GM19238 (cell line): Measurements from ENCODE around the gene MED16.
"Not testable (repeated sequence)": the region's sequence is repeated elsewhere in the genome, so short reads cannot be mapped to it uniquely, and the experiment has no call there.

Experiments
- DNase-seq: peaks from one replicate; pipeline ENCODE4 v3.0.0; 2011; ENCODE audit warnings: low spot score; ENCODE audit not compliant: insufficient read length

MED16 gene

DNA sequence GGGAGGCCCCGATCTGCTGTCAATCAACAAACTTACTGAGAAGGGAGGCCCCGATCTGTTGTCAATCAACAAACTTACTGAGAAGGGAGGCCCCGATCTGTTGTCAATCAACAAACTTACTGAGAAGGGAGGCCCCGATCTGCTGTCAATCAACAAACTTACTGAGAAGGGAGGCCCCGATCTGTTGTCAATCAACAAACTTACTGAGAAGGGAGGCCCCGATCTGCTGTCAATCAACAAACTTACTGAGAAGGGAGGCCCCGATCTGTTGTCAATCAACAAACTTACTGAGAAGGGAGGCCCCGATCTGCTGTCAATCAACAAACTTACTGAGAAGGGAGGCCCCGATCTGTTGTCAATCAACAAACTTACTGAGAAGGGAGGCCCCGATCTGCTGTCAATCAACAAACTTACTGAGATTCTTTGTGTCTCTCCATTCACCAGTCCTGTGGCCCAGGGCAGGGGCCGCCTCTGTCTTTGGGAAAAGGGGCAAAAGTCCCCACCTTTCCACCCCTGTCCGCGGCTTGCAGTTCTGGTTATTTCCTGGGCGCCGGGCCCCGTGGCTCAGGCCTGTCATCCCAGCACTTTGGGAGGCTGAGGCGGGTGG, 39.3 kb downstream of the MED16 start:
- not testable (repeated sequence) for DNase-seq

- DNase-seq, result no peak
These were observed 39.9 kb downstream of the MED16 start for GRCh38 chr19:853014-853585.

DNA sequence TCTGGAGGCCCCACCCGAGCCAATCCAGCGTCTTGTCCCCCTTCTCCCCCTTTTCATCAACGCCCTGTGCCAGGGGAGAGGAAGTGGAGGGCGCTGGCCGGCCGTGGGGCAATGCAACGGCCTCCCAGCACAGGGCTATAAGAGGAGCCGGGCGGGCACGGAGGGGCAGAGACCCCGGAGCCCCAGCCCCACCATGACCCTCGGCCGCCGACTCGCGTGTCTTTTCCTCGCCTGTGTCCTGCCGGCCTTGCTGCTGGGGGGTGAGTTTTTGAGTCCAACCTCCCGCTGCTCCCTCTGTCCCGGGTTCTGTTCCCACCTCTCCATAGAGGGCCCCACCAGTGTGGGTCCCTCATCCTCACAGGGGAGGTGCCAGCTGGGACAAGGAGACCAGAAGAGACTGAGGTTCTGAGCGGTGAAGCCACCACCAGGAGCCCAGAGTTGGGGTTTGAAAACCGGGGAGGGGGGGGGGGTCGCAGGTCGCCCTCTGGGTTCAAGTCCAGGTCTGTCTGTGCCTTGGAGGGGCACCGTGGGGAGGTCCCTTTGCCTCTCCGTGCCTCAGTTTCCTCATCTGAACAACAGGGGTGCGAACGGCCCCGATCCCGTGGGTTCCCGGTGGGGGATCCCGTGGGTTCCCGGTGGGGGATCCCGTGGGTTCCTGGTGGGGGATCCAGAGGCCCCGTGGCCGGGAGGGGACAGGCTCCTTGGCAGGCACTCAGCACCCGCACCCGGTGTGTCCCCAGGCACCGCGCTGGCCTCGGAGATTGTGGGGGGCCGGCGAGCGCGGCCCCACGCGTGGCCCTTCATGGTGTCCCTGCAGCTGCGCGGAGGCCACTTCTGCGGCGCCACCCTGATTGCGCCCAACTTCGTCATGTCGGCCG, 40.6 kb downstream of the MED16 start, which contains the start of gene ELANE:
TSS of gene ELANE (plus strand) at position 168 of the 878 bp plus-strand sequence. CDS start at position 194, 26 bp downstream.
- DNase-seq, result no peak

GRCh38 chr19:850979-851335, 42.0 kb downstream of the MED16 start:
- DNase-seq, result no peak

DNA sequence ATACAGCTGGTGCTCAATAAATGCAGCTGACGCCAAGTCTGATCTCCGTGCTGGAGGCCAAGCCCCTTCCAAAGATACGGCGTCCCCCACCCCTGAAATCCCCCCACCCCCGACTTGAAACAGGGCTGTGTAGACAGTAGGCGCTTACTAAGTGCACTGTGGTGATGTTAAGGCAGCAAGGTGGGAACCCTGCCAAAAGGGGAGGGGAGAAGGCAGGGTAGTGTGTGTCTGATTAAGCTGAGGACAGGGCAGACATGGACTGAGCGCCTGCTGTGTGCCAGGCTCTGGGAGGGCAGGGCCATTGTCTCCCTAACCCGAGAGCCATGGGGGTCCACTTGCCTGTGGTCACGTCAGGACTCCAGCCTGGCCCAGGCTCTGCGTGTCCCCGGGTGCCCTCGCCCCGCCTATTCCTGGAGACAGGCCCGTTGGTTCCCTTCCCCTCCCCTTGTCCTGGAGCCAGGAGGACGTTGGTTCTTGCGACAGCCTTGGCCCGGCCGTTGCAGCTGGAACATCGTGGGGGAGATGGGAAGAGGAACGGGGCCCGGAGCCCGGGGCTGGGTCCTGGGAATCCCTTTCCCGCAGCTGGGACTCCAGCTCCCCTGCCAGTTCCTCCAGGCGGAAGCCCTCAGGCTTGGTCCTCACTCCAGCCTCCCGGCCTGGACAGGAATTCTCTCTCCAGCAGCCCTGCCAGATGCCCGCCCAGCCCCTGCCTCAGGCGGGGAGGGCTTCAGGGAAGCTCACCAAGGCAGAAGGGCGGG, 42.6 kb downstream of the MED16 start:
- no peak for DNase-seq

- not testable (repeated sequence) for DNase-seq
These were observed 43.8 kb downstream of the MED16 start for GRCh38 chr19:849195-849594.

GRCh38 chr19:848386-848921, 44.5 kb downstream of the MED16 start:
- DNase-seq, result no peak

DNA sequence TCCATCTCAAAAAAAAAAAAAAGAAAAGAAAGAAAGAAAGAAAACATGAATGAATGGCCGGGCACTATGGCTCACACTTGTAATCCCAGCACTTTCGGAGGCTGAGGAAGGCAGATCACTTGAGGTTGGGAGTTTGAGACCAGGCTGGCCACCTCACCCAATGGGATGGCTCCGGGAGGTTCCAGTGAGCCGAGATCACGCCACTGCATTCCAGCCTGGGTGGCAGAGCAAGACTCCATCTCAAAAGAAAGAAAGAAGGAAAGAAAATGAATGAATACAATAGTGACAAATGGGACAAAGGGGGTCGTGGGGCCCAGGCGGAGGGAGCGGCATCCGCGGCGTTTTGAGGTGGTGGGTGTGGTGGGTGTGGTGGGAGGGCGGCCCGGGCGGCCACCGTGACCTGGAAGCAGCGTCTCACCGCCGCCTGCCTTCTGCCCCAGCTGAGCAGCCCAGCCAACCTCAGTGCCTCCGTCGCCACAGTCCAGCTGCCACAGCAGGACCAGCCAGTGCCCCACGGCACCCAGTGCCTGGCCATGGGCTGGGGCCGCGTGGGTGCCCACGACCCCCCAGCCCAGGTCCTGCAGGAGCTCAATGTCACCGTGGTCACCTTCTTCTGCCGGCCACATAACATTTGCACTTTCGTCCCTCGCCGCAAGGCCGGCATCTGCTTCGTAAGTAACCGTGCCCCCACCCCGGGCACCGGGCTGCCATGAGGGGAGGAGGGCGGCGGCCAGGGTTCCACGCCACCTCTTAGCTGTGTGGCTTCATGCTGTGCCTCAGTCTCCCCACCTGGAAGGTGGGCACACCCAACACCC, 47.1 kb downstream of the MED16 start:
- no peak for DNase-seq

- DNase-seq, result no peak
These were observed 48.4 kb downstream of the MED16 start for GRCh38 chr19:844546-844971.

- DNase-seq, result no peak
These were observed 49.0 kb downstream of the MED16 start for GRCh38 chr19:843836-844545.

- DNase-seq, result no peak
These were observed 49.7 kb downstream of the MED16 start for GRCh38 chr19:843180-843835.

- not testable (repeated sequence) for DNase-seq
These were observed 50.2 kb downstream of the MED16 start for GRCh38 chr19:842802-843179.

DNA sequence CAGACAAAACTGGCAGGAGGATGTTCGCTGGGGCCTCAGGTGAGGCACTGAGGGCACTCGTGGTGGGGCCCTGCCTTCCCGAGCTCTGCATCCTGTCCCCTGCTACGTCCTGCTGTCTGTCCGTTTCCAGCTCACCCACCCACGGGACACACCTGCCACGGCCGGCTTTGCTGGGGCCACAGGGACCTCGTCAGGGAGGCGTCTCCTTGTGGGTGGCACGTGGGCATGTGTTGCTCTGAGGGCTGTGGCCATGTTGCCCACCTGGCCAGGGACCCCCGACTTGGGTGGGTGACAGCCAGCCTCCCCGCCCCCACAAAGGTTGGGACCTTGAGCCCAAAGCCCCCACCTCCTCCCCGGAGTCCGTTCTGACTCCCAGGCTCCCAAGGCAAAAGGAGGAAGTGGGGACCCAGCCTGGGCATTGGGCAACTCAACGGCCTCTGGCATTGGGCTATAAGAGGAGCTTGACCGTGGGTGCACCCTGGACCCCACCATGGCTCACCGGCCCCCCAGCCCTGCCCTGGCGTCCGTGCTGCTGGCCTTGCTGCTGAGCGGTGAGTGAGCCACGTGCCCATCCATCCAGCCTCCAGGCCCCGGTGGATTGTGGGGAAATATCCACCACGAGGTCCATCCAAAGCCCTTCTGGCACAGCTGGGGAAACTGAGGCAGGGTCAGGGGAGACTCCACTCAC, 52.3 kb downstream of the MED16 start, which contains the start of gene PRTN3:
TSS of gene PRTN3 (plus strand) at position 481 of the 688 bp plus-strand sequence. CDS start at position 491, 10 bp downstream.
- DNase-seq, result no peak

- DNase-seq, result no peak
These were observed 57.7 kb downstream of the MED16 start for GRCh38 chr19:835210-835810.

DNA sequence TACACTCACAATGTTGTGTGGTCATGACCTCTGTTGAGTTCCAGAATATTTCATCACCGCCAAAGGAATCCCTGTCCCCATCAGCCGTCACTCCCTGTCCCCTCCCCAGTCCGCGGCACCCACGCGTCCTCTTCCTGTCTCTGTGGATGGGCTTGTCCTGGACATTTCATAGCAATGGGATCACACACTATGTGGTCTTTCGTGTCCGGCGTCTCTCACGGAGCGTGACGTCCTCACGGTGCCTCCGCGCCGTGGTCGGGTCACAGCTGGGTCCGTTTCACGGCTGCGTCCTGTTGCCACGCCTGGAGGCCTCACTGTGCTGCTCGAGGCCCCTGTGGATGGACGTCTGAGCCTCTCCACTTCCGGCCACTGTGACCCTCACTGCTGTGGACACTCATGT, 58.8 kb downstream of the MED16 start:
- DNase-seq, result no peak

DNA sequence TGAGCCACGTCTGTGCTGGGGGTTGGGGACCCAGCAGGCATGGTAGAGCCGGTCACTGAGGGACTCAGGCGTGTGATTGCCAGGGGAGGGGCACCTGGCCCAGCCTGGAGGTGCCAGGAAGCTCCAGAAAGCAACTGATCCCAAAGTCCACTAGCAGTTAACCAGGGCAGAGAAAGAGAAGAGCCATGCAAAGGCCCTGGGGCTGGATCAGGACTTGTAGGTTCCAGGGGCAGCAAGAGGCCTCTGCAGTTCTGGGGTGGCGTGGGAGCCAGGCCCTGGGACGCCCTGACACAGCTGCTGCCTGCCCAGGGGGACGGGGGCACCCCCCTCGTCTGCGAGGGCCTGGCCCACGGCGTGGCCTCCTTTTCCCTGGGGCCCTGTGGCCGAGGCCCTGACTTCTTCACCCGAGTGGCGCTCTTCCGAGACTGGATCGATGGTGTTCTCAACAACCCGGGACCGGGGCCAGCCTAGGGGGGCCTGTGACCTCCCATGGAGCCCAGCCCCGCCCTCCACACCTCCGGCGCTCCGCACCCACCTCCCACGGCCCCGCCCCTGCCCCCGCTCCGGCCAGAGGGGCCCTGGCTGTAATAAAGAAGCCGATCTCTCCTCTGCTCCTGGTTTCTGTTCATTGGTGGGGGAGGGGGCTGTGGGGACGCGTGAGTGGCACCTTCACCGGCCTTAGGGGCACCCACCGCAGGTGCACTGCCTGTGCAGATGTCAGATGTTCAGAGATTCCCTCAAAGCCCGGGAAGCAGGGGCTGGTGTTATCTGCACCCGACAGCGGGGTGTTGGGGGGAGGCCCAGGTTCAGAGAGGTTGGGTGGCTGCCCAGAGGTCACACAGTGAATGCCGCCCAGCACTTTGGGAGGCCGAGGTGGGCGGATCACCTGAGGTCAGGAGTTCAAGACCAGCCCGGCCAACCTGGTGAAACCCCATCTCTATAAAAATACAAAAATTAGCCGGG, 61.3 kb downstream of the MED16 start:
- DNase-seq, result no peak

DNA sequence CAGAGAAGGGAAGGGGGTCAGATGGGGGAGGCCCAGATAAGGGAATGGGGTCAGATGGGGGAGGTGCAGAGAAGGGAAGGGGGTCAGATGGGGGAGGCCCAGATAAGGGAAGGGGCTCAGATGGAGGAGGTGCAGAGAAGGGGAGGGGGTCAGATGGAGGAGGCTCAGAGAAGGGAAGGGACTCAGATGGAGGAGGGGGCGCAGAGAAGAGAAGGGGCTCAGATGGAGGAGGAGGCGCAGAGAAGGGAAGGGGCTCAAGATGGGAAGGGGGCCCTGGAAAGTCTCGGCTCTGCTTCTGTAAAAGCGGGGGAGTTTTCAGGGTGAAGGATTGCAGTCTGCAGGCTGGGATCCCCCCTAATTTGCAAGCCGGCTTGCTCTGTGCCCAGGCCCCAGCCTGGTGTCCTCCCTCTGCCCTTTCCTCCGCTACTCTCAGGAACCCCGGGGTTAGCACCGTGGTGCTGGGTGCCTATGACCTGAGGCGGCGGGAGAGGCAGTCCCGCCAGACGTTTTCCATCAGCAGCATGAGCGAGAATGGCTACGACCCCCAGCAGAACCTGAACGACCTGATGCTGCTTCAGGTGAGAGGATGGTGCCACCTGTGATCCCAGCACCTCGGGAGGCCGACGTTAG, 63.7 kb downstream of the MED16 start:
- no peak for DNase-seq
